ENCODE data around the gene UBAC1.
"Not testable (repeated sequence)": the region's sequence is repeated elsewhere in the genome, so short reads cannot be mapped to it uniquely, and the experiment has no call there.

The UBAC1 gene

DNA sequence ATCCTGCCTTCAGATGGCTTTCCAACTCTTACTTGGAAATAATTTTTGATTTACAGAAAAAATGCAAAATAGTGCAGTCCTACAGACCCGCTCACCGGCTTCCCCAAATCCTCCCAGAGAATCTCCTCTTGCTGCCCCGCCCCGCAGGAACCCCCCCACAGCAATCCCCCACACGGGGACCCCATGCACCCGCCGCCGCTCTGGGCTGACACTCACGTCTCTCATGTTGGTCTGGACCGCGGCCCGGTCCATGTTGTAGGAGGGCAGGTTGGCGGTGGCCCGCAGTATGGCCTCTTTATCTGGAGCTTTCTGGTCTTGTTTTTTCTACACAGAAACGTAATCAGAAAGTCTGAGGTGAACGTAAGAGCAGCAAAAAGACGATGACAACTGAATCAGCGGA lies 13.6 kb downstream of the UBAC1 start:
- no peak overlapping the region for H3K9ac ChIP-seq (ENCODE audit: low read depth, low read length, poor library complexity, severe bottlenecking)
- H3K79me2 ChIP-seq (ENCODE audit: insufficient read depth, low read length): no peaks in the 10 kb centered on the region; the same call in 1 of the 2 replicates
- H4K20me1 ChIP-seq (ENCODE audit: insufficient read depth, low read length, poor library complexity, severe bottlenecking): no peaks in the 10 kb centered on the region
- no peaks in the 10 kb centered on the region for H3F3A ChIP-seq (ENCODE audit: low read depth)
- H3K9me2 ChIP-seq (replicated peaks; ENCODE audit: low read depth, low read length): no peaks in the 10 kb centered on the region
- no peaks in the 10 kb centered on the region for H3K27me3 ChIP-seq (ENCODE audit: insufficient read depth, low read length, poor library complexity, severe bottlenecking)
- TF ChIP-seq CTCF (conservative IDR thresholded peaks at IDR 0.05; ENCODE audit: low read length) (no peak), EZH2phosphoT487 (IDR thresholded peaks at IDR 0.05; ENCODE audit: borderline replicate concordance) (no peak)
- H3K4me3 ChIP-seq (ENCODE audit: low read length, poor library complexity, severe bottlenecking): no peak overlapping the region
- H3K4me2 ChIP-seq (ENCODE audit: low read depth, low read length, poor library complexity, severe bottlenecking): no peak overlapping the region
- peaks cover 56% of the 10 kb centered on the region; the same call in 1 of the 2 replicates for H3K36me3 ChIP-seq (ENCODE audit: insufficient read depth, low read length)
- no peak overlapping the region for H2AFZ ChIP-seq (ENCODE audit: low read length)
- H3K9me3 ChIP-seq (ENCODE audit: insufficient read depth, low read depth, low read length): no peaks in the 10 kb centered on the region
- H3K4me1 ChIP-seq (ENCODE audit: insufficient read depth, low read length, poor library complexity, severe bottlenecking): no peaks in the 10 kb centered on the region

DNA sequence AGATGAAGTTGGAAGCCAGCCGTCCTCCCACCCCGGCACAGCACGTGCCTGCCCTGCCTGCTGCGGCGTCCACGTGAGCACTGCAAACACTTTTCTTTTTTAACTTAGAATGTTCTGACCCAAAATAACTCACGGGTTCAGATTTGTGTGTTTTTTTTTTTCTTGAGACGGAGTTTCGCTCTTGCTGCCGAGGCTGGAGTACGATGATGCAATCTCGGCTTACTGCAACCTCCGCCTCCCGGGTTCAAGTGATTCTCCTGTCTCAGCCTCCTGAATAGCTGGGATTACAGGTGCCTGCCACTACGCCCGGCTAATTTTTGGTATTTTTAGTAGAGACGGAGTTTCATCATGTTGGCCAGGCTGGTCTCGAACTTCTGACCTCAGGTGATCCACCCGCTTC lies 14.1 kb downstream of the UBAC1 start:
- H4K20me1 ChIP-seq (ENCODE audit: insufficient read depth, low read length, poor library complexity, severe bottlenecking); H3K9ac ChIP-seq (ENCODE audit: low read depth, low read length, poor library complexity, severe bottlenecking); H3F3A ChIP-seq (ENCODE audit: low read depth); H3K27me3 ChIP-seq (ENCODE audit: insufficient read depth, low read length, poor library complexity, severe bottlenecking); H3K9me2 ChIP-seq (replicated peaks; ENCODE audit: low read depth, low read length); H3K79me2 ChIP-seq (ENCODE audit: insufficient read depth, low read length); H3K4me1 ChIP-seq (ENCODE audit: insufficient read depth, low read length, poor library complexity, severe bottlenecking); H3K4me3 ChIP-seq (ENCODE audit: low read length, poor library complexity, severe bottlenecking); H3K4me2 ChIP-seq (ENCODE audit: low read depth, low read length, poor library complexity, severe bottlenecking); H3K9me3 ChIP-seq (ENCODE audit: insufficient read depth, low read depth, low read length); H2AFZ ChIP-seq (ENCODE audit: low read length): not testable (repeated sequence)
- peaks cover 52% of the 10 kb centered on the region; the same call in 1 of the 2 replicates for H3K36me3 ChIP-seq (ENCODE audit: insufficient read depth, low read length)

DNA sequence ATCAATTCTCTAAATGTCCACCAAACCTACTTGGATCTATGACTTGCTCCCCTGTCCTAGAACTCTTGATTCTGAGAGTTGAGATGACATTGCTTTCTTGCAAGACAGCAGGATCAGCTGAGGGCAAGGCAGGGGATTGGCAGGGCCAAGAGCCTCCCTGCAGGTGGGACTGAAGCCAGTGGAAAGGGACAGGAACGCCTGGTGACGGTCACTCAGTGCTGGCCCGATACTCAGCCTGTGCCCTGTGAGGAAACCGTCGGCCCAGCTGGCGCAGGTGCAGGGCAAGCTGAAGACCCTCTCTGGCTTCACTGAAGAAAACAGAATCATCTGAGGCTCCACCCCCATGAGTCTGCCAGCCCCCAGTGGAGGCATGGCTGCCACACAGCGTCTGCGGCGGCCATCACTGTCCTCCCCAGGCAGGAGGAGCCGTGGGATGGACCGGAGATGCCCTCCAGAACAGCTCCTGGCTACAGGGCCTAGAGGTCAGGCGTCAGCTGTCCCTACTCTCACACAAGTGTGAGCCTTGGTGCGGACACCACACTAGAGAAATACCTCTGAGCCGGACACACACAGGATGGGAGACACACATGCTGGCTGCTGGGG lies 14.7 kb downstream of the UBAC1 start:
- TF ChIP-seq CTCF (conservative IDR thresholded peaks at IDR 0.05; ENCODE audit: low read length) (no peak), EZH2phosphoT487 (IDR thresholded peaks at IDR 0.05; ENCODE audit: borderline replicate concordance) (no peak)
- no peak overlapping the region for H3K4me3 ChIP-seq (ENCODE audit: low read length, poor library complexity, severe bottlenecking)
- no peaks in the 10 kb centered on the region; the same call in 1 of the 2 replicates for H3K79me2 ChIP-seq (ENCODE audit: insufficient read depth, low read length)
- no peaks in the 10 kb centered on the region for H3F3A ChIP-seq (ENCODE audit: low read depth)
- no peak overlapping the region for H3K4me2 ChIP-seq (ENCODE audit: low read depth, low read length, poor library complexity, severe bottlenecking)
- H3K9me3 ChIP-seq (ENCODE audit: insufficient read depth, low read depth, low read length): no peaks in the 10 kb centered on the region
- H3K36me3 ChIP-seq (ENCODE audit: insufficient read depth, low read length): peaks cover 51% of the 10 kb centered on the region; the same call in 1 of the 2 replicates
- H3K9ac ChIP-seq (ENCODE audit: low read depth, low read length, poor library complexity, severe bottlenecking): no peak overlapping the region
- no peaks in the 10 kb centered on the region for H3K27me3 ChIP-seq (ENCODE audit: insufficient read depth, low read length, poor library complexity, severe bottlenecking)
- H2AFZ ChIP-seq (ENCODE audit: low read length): no peak overlapping the region
- H4K20me1 ChIP-seq (ENCODE audit: insufficient read depth, low read length, poor library complexity, severe bottlenecking): no peaks in the 10 kb centered on the region
- no peaks in the 10 kb centered on the region for H3K4me1 ChIP-seq (ENCODE audit: insufficient read depth, low read length, poor library complexity, severe bottlenecking)
- H3K9me2 ChIP-seq (replicated peaks; ENCODE audit: low read depth, low read length): no peaks in the 10 kb centered on the region

- Histone ChIP-seq H3F3A (ENCODE audit: low read depth) (no peaks in the 10 kb centered on the region), H3K36me3 (ENCODE audit: insufficient read depth, low read length) (peaks cover 51% of the 10 kb centered on the region; the same call in 1 of the 2 replicates), H3K4me3 (ENCODE audit: low read length, poor library complexity, severe bottlenecking) (no peak overlapping the region), H3K27me3 (ENCODE audit: insufficient read depth, low read length, poor library complexity, severe bottlenecking) (no peaks in the 10 kb centered on the region), H3K4me1 (ENCODE audit: insufficient read depth, low read length, poor library complexity, severe bottlenecking) (no peaks in the 10 kb centered on the region), H3K79me2 (ENCODE audit: insufficient read depth, low read length) (no peaks in the 10 kb centered on the region; the same call in 1 of the 2 replicates), H2AFZ (ENCODE audit: low read length) (no peak overlapping the region), H3K9ac (ENCODE audit: low read depth, low read length, poor library complexity, severe bottlenecking) (no peak overlapping the region), H3K9me3 (ENCODE audit: insufficient read depth, low read depth, low read length) (no peaks in the 10 kb centered on the region), H4K20me1 (ENCODE audit: insufficient read depth, low read length, poor library complexity, severe bottlenecking) (no peaks in the 10 kb centered on the region), H3K9me2 (replicated peaks; ENCODE audit: low read depth, low read length) (no peaks in the 10 kb centered on the region), H3K4me2 (ENCODE audit: low read depth, low read length, poor library complexity, severe bottlenecking) (no peak overlapping the region)
- TF ChIP-seq CTCF (conservative IDR thresholded peaks at IDR 0.05; ENCODE audit: low read length) (no peak), EZH2phosphoT487 (IDR thresholded peaks at IDR 0.05; ENCODE audit: borderline replicate concordance) (no peak)
These were observed 15.2 kb downstream of the UBAC1 start for GRCh38 chr9:135945969-135946368.

All from Loucy (cell line).